ENCODE measurements around the gene ADAMTS15.
A peak's percentile ranks its signal among the peaks of the same experiment; 100 is the strongest.

ADAMTS15 gene

DNA sequence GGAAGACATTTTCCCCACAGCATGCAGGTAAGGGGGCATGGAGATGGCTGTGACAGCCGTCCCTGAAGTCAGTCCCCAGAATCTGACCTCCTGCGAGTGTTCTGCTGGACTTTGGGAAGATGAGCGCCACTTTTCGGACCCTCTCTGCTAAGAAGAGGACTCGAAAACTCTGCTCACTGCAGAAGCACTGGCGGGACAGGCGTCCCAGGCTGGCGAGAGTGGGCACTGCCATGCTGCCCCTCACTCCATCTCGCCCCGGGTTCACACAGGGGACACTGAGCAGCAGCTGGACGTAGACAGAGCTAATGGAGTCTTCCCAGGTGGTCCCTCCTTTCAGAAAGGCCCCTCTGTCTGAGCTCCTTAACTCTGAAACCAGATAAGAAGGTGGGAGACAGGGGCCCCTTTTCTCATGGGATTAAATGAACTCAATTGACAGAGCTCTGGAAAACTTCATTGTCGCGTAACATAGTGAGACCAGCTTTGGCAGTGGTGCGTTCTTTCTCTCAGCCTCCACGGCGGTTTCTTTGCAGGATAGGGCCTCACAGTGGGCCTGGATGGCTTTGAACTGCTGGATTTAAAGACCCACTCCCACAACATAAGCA is 24.8 kb upstream of the ADAMTS15 start:
- DNase-seq (ENCODE audit: insufficient read length, low spot score) (no peak), FAIRE-seq (no peak)
- no peak for TF ChIP-seq POLR2A (IDR thresholded peaks at IDR 0.05; ENCODE audit: low read depth, low read length)

- FAIRE-seq (no peak), DNase-seq (ENCODE audit: insufficient read length, low spot score) (no peak)
- no peak for TF ChIP-seq POLR2A (IDR thresholded peaks at IDR 0.05; ENCODE audit: low read depth, low read length)
Measured at GRCh38 chr11:130424613-130425140, 23.8 kb upstream of the ADAMTS15 start.

DNA sequence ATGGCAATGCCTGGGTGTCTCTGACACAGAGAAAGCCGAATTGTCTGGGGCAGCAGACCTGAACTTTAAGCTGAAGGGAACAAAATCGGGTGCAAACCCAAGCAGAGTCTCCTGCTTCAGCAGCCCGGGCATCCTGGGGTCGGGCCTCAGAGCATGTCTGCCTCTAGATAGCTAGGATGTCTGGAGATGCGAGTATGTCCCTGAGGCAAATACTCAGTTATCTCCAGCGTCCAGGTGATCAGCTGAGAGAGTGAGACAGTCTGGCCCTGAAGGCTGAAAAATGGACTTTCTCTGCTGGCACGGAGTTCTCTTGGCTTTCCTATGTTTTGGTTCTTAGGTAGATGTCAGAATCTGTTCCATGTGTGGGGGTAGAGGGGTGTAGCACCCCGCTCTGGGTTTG is 23.3 kb upstream of the ADAMTS15 start:
- DNase-seq (ENCODE audit: insufficient read length, low spot score): no peak
- FAIRE-seq: no peak
- no peak for TF ChIP-seq POLR2A (IDR thresholded peaks at IDR 0.05; ENCODE audit: low read depth, low read length)

GRCh38 chr11:130426223-130426836 is 22.1 kb upstream of the ADAMTS15 start:
- DNase-seq (ENCODE audit: insufficient read length, low spot score) (no peak), FAIRE-seq (no peak)
- TF ChIP-seq POLR2A (IDR thresholded peaks at IDR 0.05; ENCODE audit: low read depth, low read length): no peak

- no peak for DNase-seq (ENCODE audit: insufficient read length, low spot score)
- no peak for FAIRE-seq
- no peak for TF ChIP-seq POLR2A (IDR thresholded peaks at IDR 0.05; ENCODE audit: low read depth, low read length)
Measured at GRCh38 chr11:130426837-130427341, 21.6 kb upstream of the ADAMTS15 start.

GRCh38 chr11:130427581-130428315 is 20.7 kb upstream of the ADAMTS15 start:
- TF ChIP-seq POLR2A (IDR thresholded peaks at IDR 0.05; ENCODE audit: low read depth, low read length): no peak
- DNase-seq (ENCODE audit: insufficient read length, low spot score): no peak
- no peak for FAIRE-seq

DNA sequence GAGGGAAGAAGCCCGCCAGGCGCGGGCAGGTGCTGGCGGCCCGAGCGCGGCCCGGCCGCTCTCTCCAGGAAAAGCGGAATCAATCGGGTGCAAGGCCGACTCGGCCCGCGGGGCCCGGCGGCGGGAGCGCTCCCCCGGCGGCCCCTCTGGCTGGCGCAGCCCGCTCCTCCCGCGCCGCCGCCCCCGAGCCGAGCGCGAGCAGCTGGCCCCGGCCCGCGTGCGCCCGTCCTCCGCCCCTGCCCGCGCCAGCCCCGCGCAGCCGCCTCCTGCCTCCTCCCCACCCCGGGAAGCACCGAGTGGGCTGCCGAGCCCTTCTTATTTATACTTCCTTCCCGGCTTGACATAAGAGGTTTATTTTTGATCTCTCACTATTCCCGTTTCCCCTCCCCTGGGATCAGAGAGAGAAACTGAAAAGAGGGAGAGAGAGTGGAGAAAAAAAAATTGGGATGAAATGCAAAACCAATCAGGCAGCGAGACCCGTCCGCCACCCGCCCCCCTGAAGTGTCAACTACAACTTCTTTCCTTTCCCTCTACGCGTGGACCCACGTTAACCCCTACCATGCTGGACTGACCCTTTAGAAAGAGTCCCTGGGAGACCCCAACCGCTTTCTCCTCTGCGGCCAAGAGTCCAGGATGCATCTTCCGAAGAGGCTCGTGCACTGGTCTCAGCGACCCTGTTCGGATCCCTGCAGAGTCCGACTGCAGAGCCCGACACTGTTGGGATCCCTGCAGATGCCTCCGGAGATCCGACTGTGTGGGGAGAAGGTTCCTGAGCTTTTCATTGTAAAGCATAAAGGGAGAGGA is 19.9 kb upstream of the ADAMTS15 start, which contains the start of gene ADAMTS8:
Gene ADAMTS8, minus strand, starts transcription at position 294 of the 804 bp plus-strand sequence. CDS start 323 bp downstream, outside the sequence.
- FAIRE-seq: no peak
- DNase-seq (ENCODE audit: insufficient read length, low spot score): no peak
- no peak for TF ChIP-seq POLR2A (IDR thresholded peaks at IDR 0.05; ENCODE audit: low read depth, low read length)

DNA sequence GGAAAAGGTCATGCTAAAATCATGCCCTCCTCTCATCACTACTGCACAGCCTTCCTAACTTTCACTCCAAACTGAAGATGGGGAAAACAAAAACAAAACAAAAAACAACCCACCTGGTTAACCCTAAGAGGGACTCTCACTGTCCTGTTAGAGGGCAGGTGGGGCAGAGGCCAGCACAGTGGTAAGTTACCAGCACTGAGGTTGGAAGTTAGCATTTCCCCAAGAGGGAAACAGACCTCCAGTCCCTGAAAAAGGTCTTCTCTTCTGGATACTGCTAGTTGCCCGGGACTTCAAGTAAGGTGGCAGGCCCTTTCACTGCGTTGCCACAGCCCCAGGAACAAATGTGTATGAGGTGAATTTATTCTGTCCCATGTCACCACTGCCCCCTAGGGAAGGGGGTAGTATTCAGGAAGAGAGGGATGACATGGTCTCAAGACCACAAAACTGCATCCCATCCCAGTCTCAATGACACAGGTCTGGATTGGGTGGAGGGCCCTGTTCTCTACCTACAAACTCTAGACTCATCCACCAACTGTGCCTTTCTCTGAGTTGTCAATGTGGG is 19.2 kb upstream of the ADAMTS15 start:
- no peak for TF ChIP-seq POLR2A (IDR thresholded peaks at IDR 0.05; ENCODE audit: low read depth, low read length)
- FAIRE-seq (no peak), DNase-seq (ENCODE audit: insufficient read length, low spot score) (no peak)

- DNase-seq (ENCODE audit: insufficient read length, low spot score): no peak
- FAIRE-seq: no peak
- TF ChIP-seq POLR2A (IDR thresholded peaks at IDR 0.05; ENCODE audit: low read depth, low read length): no peak
Measured at GRCh38 chr11:130429983-130430382, 18.5 kb upstream of the ADAMTS15 start.

- no peak for TF ChIP-seq POLR2A (IDR thresholded peaks at IDR 0.05; ENCODE audit: low read depth, low read length)
- DNase-seq (ENCODE audit: insufficient read length, low spot score): peak; percentile 52
- no peak for FAIRE-seq
Measured at GRCh38 chr11:130431331-130431773, 17.1 kb upstream of the ADAMTS15 start.

- no peak for FAIRE-seq
- DNase-seq (ENCODE audit: insufficient read length, low spot score): no peak
- TF ChIP-seq POLR2A (IDR thresholded peaks at IDR 0.05; ENCODE audit: low read depth, low read length): no peak
Measured at GRCh38 chr11:130431801-130432200, 16.6 kb upstream of the ADAMTS15 start.

DNA sequence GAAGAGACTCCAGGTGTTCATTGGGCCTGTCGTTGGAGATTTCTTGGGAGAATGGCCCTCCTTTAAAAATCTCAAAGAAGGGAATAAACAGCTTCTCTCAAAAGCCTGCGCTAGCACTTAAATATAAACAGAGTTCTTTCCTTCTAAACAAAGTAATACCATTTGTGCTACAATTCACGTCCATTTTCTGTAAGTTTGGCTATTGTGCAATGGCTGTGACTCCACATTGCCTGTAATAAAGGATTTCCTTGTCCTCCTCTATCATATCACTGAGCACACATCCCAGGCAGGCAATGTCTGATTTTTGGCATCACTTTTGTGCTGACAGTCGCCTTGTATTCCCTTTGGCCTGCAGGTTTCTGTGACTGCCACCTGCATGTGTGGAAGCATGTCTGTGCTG is 15.1 kb upstream of the ADAMTS15 start:
- FAIRE-seq (no peak), DNase-seq (ENCODE audit: insufficient read length, low spot score) (no peak)
- TF ChIP-seq POLR2A (IDR thresholded peaks at IDR 0.05; ENCODE audit: low read depth, low read length): no peak

Data from H54 (cell line).